ENCODE results near the gene EXD3.
"Not testable (repeated sequence)": the region's sequence is repeated elsewhere in the genome, so short reads cannot be mapped to it uniquely, and the experiment has no call there.

EXD3 gene

DNA sequence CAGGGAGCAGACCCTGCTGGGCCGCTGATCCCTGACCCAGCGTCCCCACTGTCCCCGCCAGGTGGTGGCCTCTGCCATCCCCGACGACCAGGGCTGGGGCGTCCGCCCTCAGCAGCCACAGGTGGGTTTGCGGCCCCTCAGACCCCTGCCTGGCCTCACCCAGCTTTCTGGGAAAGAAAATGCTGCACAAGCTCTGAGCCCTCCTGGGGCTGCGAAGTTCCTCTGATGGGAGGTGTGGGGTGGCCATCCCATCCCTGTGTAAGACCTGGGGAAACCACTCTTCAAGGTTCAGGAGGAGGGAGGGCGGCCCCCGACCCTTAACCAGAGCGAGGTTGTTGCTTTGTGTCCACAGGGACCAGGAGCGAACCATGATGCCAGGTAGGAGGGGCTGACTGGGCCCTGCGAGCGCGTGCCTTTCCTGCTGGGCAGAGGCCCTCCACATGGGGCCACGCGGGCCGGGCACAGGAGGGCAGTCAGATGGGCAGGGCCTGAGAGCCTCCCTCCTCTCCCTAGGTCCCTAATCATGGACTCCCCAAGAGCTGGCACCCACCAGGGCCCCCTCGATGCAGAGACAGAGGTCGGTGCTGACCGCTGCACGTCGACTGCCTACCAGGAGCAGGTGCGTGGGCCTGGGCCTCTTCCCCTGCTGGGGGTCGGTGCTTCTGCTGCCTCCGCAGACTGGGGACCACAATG is 7.9 kb upstream of the EXD3 start:
- no peak for DNase-seq

DNA sequence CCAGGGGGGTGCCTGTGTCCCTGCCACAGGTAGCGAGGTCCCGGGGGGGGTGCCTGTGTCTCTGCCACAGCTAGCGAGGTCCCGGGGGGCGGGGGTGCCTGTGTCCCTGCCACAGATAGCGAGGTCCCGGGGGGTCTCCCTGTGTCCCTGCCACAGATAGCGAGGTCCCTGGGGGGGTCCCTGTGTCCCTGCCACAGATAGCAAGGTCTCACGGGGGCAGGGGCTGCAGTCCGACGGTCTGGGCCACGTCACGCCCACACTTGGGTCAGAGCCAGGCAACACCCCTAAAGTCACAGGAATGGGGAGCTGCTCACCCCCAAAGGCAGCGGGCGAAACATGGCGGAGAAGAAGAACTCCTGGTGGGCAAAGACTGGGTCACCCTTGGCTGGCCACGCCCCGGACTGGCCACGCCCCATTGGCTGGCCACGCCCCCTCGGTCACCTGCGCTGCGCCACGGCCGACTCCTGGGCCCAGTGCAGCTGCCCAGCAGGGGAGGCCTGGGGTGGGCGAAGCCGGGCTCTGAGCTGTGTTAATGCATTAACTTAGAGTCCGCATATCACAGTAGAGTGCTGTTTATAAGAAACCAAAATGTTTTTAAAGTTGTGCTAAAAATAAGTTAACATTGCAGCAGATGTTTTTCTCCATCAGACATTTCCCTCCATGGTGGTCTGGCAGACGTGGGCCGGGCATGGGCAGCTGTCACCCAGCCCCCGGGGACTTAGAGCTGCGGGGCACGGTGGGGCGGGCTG is 7.2 kb upstream of the EXD3 start:
- DNase-seq = no peak

DNA sequence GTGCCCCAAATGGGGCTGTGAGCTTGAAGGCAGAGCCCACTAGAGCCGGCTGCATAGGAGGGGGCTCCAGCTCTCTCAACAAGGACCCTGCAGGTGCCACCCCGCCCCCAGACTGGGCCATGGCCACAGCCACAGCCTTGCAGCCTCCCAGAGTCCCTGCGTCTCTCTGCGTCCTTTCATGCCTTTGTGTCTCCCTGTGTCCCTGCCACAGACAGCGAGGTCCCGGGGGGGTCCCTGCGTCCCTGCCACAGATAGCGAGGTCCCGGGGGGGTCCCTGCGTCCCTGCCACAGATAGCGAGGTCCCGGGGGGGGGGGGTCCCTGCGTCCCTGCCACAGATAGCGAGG is 6.6 kb upstream of the EXD3 start:
- DNase-seq = no peak

DNA sequence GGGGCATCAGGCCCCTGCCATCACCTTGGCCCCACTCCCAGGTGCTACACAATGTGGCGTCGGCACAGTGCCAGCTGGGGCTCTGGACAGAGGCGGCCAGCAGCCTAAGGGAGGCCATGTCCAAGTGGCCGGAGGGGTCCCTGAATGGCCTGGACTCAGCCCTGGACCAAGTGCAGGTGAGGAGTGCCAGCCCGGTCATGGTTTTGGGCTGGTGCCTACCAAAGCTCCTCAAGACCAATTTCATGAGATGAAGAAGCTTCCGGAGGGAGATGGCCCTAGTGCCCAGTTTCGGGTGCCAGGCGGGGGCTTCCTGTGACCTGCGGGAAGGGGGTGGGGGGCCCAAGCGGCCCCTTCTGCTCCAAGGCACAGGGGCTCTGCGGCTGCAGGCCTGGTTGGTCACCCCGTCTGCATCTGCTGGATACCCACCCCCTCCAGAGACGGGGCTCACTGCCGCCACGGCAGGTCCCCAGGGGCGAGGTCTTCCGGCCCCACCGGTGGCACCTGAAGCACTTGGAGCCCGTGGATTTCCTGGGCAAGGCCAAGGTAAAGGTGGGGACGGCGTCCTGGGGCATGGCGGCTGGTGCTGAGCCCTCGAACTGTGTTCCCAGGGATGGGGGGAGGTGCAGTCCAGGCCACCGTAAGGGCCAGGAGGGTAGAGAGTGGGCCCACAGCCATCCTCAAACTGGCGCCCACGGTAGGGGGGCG is 6.0 kb upstream of the EXD3 start:
- no peak for DNase-seq

- DNase-seq = no peak
Observed at GRCh38 chr9:137428311-137428630, 5.3 kb upstream of the EXD3 start.

DNA sequence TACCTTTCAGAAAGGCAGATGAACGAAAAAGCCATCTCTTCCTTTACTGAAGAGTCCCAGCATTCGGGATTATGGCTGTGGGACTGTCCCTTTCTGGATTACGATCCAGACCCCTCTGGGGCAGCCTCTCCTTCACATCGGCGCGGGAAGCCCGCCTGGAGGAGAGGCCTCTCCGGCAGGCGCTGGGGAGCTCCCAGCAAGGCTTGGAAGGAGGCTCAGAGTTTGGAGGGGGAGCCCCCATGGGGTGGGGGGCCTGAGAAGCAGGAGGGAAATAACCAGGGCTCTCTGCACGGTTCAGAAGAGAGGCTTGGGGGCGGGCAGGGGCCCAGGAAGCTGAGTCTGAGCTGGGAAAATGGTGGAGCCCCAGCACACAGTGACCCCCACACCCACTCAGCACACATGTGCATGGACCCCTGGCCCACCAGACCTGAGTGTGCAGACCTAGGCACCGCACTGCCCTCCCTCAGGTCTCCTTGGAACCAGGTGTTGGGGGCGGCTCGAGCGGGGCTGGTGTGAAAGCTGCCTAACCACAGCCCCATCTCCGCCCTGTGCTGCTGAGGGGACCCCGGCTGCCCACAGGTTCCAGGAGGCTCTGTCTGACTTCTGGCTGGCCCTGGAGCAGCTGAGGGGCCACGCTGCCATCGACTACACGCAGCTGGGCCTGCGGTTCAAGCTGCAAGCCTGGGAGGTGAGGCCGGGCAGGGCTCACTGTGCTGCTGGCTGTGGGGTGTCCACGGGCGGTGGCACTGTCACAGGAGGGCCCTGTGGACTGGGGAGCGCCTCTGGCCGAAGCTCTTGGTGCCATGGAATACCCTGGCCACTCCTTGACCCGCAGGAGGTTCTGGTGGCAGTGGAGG is 4.7 kb upstream of the EXD3 start:
- no peak for DNase-seq

GRCh38 chr9:137426018-137426681 is 3.2 kb upstream of the EXD3 start:
- DNase-seq = no peak

DNA sequence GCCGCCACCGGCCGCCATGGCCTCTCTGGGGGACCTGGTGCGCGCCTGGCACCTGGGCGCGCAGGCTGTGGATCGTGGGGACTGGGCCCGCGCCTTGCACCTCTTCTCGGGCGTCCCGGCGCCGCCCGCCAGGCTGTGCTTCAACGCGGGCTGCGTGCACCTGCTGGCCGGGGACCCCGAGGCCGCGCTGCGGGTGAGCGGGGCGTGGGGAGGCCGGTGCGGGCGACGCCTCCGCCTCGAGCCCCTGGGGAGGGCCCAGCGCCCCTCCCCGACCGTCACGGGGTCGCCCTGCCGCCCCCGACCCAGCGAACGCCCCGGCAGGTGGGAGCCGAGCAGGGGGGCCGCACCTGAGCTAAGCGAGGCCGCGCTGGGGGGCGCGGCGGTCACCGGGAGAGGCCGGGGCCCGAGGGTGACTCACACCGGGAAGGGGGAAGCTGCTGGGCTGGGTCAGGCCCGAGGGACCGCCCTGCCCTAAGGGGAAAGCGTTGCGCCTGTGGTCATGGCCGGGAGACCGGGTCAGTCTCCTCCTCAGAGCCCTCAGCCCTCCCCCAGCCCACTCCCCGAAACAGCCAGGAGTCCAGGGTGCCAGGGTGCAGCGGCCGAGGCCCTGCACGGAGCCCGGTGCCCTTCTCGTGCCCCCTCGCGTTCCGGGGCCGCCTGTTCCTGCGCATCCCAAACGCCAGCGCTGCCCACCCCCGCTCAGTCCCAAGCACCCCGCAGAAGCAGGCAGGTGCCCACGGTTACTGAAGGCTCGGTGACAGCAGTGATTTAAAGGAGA is 741 bp upstream of the EXD3 start:
- no peak for DNase-seq

GRCh38 chr9:137421838-137422603 is 941 bp downstream of the EXD3 start:
- no peak for DNase-seq

DNA sequence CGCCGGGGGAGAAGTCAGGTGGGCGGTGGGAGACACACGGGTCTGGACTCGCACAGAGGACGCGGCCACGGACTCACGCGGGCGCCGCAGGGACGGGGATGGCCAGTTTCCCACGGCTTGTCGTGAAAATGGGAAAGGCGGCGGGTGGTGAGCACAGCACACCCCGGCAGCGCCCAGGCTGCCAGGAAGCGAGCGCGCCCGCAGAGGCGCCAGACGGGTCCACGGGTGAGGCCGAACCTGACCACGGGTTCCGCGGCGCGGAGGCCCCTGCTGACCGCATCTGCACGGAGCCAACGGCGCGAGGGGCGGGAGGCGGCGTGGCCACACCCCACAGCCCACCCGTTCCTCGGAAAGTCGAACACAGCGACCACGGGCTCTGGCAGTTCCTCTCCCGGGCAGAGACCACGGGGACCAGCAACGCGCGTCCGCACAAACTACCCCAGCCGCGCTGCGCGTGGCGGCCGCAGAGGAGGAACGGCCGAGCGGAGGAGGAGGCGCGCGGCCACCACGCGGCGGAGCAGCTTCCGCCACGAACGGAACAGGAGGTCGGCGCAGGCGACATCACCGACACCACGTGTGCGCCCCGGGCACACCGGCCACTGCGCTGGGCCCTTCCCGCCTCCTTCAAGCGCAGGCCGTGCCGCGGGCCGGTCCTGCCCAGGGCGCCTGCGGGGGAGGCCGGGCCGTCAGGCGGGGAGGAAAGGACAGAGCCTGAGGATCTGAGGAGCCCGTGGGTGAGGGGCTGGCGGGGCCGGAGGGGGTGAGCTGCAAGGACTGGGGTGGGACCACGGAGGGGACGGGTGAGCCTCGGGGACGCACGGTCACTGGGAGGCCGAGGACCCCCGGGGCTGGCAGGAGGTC is 5.6 kb downstream of the EXD3 start:
- DNase-seq = no peak

- no peak for DNase-seq
Observed at GRCh38 chr9:137416563-137417151, 6.3 kb downstream of the EXD3 start.

DNA sequence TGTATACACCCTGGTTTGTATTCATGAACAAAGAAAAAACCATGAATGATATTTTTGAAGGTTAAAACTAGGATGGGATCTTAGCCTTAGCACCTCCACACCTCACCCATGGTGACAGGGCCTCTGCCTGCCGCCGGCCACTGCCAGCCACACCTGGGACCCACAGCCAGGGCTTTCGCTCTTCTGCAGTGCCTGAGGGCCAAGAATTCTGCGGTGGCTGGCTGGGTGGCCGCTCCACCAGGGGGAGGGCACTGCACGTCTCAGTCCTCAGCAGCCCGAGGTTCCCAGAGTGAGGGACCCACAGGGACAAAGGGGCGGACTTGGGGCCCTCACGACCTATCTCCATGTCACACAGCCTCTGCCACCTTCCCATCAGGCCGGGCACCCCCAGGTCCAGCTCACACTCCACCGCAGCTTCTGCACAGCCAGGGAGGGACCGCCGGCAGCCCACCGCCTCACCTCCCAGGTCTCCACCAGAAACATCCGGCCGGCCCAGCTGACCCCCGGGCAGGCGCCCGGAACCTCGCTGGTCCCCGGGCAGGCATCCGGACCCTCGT is 6.9 kb downstream of the EXD3 start:
- DNase-seq = no peak

- no peak for DNase-seq
Observed at GRCh38 chr9:137415451-137415850, 7.5 kb downstream of the EXD3 start.

GRCh38 chr9:137412431-137412830 is 10.5 kb downstream of the EXD3 start:
- no peak for DNase-seq

- DNase-seq = no peak
Observed at GRCh38 chr9:137411645-137412380, 11.1 kb downstream of the EXD3 start.

DNA sequence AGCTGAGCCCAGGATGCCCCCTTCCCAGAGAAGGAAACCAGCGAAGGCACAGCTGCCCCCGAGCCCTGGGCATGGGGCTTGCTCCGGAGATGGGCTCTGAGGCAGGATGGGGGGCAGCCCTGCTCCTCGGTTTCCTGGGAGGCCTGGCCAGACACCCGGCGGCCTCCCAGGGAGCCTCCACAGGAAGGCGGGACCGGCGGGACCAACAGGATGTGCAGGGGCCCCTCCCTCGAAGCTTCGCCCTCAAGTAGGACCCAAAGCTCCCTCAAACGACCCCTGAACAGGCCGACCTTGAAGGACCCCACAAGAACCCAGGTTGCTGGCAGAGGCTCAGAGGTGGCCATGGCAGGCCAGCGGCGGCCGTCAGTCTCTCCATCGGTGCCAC is 11.7 kb downstream of the EXD3 start:
- DNase-seq = no peak

- DNase-seq = no peak
Observed at GRCh38 chr9:137410891-137411249, 12.1 kb downstream of the EXD3 start.

DNA sequence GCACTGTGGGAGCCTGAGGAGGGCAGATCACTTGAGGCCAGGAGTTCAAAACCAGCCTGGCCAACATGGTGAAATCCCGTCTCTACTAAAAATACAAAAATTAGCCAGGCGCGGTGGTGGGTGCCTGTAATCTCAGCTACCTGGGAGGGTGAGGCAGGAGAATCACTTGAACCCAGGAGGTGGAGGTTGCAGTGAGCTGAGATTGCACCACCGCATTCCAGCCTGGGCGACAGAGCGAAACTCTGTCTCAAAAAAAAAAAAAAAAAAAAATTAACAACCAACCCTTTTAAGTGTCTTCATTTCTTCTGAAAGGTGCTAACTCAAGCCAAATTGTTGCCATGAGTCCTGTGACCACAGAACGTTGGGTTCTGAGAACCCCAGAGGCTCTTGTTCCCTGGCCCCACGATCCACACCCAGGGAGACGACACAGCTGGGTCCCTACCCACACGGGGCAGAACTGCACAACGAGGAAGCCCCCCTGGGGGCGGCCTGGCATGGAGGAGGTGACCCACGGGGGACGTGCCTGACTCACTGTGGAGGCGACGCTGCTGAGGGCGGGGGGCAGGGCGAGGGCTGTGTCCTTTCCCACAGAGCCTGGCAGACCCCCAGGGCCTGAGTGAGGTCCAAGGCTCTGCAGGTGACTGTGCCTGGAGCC is 12.6 kb downstream of the EXD3 start:
- DNase-seq = not testable (repeated sequence)

Measured in eye (tissue), 1 donor.